SHP77 (cell line): ENCODE data around the gene HMCES.
"Not testable (repeated sequence)": the region's sequence is repeated elsewhere in the genome, so short reads cannot be mapped to it uniquely, and the experiment has no call there.

ENCODE experiments used
- DNase-seq, 2 experiments: peaks; one replicate each; lab custom pipeline; 2025; lab: John Stamatoyannopoulos, UW

The HMCES gene

GRCh38 chr3:129348734-129349133 lies 70.1 kb downstream of the HMCES start:
- DNase-seq, result no peak

GRCh38 chr3:129349169-129349568 lies 70.5 kb downstream of the HMCES start:
- DNase-seq, result not testable (repeated sequence)

- no peak for DNase-seq
These were observed 71.1 kb downstream of the HMCES start for GRCh38 chr3:129349791-129350190.

- DNase-seq, result no peak
These were observed 73.4 kb downstream of the HMCES start for GRCh38 chr3:129352045-129352444.

GRCh38 chr3:129352650-129353588 lies 74.2 kb downstream of the HMCES start:
- DNase-seq, result no peak

GRCh38 chr3:129353589-129353941 lies 74.9 kb downstream of the HMCES start:
- no peak for DNase-seq
